HEK293 (cell line): Measurements from ENCODE around the gene NAIF1.

Source experiments
- CTCF ChIP-seq: fragments of 450-650 bp; formaldehyde crosslinking; IDR thresholded peaks from 2 replicates; pipeline ENCODE4 v1.5.1; 2016; ENCODE audit warnings: missing biosample characterization, missing genetic modification characterization
- ZBTB26 ChIP-seq: fragments of 450-650 bp; formaldehyde crosslinking; optimal IDR thresholded peaks from 2 replicates; pipeline ENCODE3; 2016; ENCODE audit warnings: missing biosample characterization, mild to moderate bottlenecking, missing genetic modification characterization

GRCh38 chr9:128101231-128101661 lies 34.1 kb upstream of the NAIF1 start:
- TF ChIP-seq ZBTB26 (no peak), CTCF (tag by site-specific recombination) (no peak)
